A549 (cell line): ENCODE results near the gene ATP8B2. TPM values are rescaled to one million over a fixed set of nuclear protein-coding genes. Genes with fewer than 3 reads are reported as not detected.

Experiments used
- ATAC-seq, 2 experiments: fragments of 200-7000 bp in 1 of 2; fragments of >200 bp in 1 of 2; cut with Nextera tagmentation in 1 of 2; cut with Tn5 transposase in 1 of 2; 3 replicates each; pipeline versions ENCODE4 v1.8.0 to v1.9.1; 2018 to 2020; ENCODE audit warnings: mild to moderate bottlenecking in 1 of 2, moderate library complexity in 1 of 2
- CTCF ChIA-PET: fragments of 300-600 bp; sonication (Branson Sonifier 250); formaldehyde crosslinking; extraction: SDS; loops from one replicate; lab custom pipeline; 2021; ENCODE audit warnings: antibody characterized with exemption, inconsistent platforms; lab: Yijun Ruan, JAX
- POLR2A ChIA-PET: fragments of 350-600 bp; formaldehyde crosslinking; extraction: SDS; loops from one replicate; lab custom pipeline; 2021; ENCODE audit warnings: antibody characterized with exemption, inconsistent platforms; lab: Yijun Ruan, JAX
- DNase-seq, 2 experiments: peaks; one replicate each; pipeline versions ENCODE4 v3.0.0 to v3.0.0-alpha.2; 2011 to 2016; ENCODE audit warnings: low read depth in 1 of 2, low spot score in 1 of 2
- FAIRE-seq: peaks from 2 replicates; lab custom pipeline; 2011; peaks lifted over from hg19 to GRCh38; lab: Jason Lieb, UNC
- H3K27ac ChIP-seq, 2 experiments: fragments of >200 bp; sonication (Bioruptor Twin); formaldehyde crosslinking; 3 replicates each; pipeline ENCODE4 v1.5.1; 2016 to 2017
- H3K4me1 ChIP-seq: fragments of >200 bp; sonication (Bioruptor Twin); formaldehyde crosslinking; 3 replicates; pipeline ENCODE4 v1.6.1; 2016
- H3K4me2 ChIP-seq: fragments of >200 bp; sonication (Bioruptor Twin); formaldehyde crosslinking; 3 replicates; pipeline ENCODE4 v1.6.1; 2016
- H3K4me3 ChIP-seq: fragments of >200 bp; sonication (Bioruptor Twin); formaldehyde crosslinking; 3 replicates; pipeline ENCODE4 v1.5.1; 2016
- H3K9me3 ChIP-seq: fragments of >200 bp; sonication (Bioruptor Twin); formaldehyde crosslinking; 3 replicates; pipeline ENCODE4 v1.6.1; 2016
- BHLHE40 ChIP-seq: IDR thresholded peaks from 2 replicates; pipeline ENCODE4 v1.6.1; 2012; ENCODE audit warnings: low read depth, low read length, inconsistent platforms
- CBX2 ChIP-seq: fragments of 200-600 bp; sonication (generic); IDR thresholded peaks from 2 replicates; pipeline ENCODE4 v1.6.1; 2016; ENCODE audit warnings: low read depth, mild to moderate bottlenecking, borderline replicate concordance
- CEBPB ChIP-seq, 2 experiments: fragments of >200 bp in 1 of 2; sonication (Bioruptor Twin) in 1 of 2; formaldehyde crosslinking in 1 of 2; IDR thresholded peaks; 2 replicates each; pipeline ENCODE4 v1.6.1; 2012 to 2016
- CHD2 ChIP-seq: fragments of 150-350 bp; IDR thresholded peaks from 2 replicates; pipeline ENCODE4 v1.6.1; 2014; ENCODE audit warnings: low read length; ENCODE audit not compliant: partially characterized antibody
- CTCF ChIP-seq: fragments of >200 bp; sonication (Bioruptor Twin); formaldehyde crosslinking; IDR thresholded peaks from 3 replicates; pipeline ENCODE4 v1.5.1; 2016
- EHF ChIP-seq: fragments of 250-450 bp; sonication (Bioruptor Pico); IDR thresholded peaks from 2 replicates; pipeline ENCODE4 v1.5.0; 2020; ENCODE audit warnings: mild to moderate bottlenecking
- ELK1 ChIP-seq: fragments of 150-350 bp; IDR thresholded peaks from 2 replicates; pipeline ENCODE4 v1.6.1; 2014; ENCODE audit warnings: low read depth, mild to moderate bottlenecking, low read length
- ESRRA ChIP-seq: fragments of 150-350 bp; IDR thresholded peaks from 2 replicates; pipeline ENCODE4 v1.6.1; 2014; ENCODE audit warnings: mild to moderate bottlenecking, low read length, borderline replicate concordance
- FOXS1 ChIP-seq: fragments of 250-450 bp; sonication (Bioruptor Pico); IDR thresholded peaks from 2 replicates; pipeline ENCODE4 v1.5.0; 2020; ENCODE audit warnings: mild to moderate bottlenecking, moderate library complexity
- HDAC2 ChIP-seq: fragments of 200-600 bp; sonication (generic); IDR thresholded peaks from 2 replicates; pipeline ENCODE4 v1.6.1; 2016
- HMGXB4 ChIP-seq: fragments of 250-450 bp; sonication (Bioruptor Pico); IDR thresholded peaks from 2 replicates; pipeline ENCODE4 v1.5.0; 2021; ENCODE audit warnings: mild to moderate bottlenecking, moderate library complexity, borderline replicate concordance
- JUN ChIP-seq, 2 experiments: fragments of >200 bp; sonication (Bioruptor Twin); formaldehyde crosslinking; IDR thresholded peaks; 2 replicates in 1 of 2; 3 replicates in 1 of 2; pipeline ENCODE4 v1.6.1; 2016 to 2017
- JUNB ChIP-seq: fragments of >200 bp; sonication (Bioruptor Twin); formaldehyde crosslinking; IDR thresholded peaks from 2 replicates; pipeline ENCODE4 v1.6.1; 2016
- MYC ChIP-seq: IDR thresholded peaks from 2 replicates; pipeline ENCODE4 v1.6.1; 2012; ENCODE audit warnings: mild to moderate bottlenecking, inconsistent platforms, low read length, improper control_type of control experiment, borderline replicate concordance
- NFE2L2 ChIP-seq: fragments of 150-350 bp; conservative IDR thresholded peaks from 2 replicates; pipeline ENCODE4 v1.6.1; 2014; ENCODE audit warnings: low read length
- NR3C1 ChIP-seq: fragments of >200 bp; sonication (Bioruptor Twin); formaldehyde crosslinking; IDR thresholded peaks from 3 replicates; pipeline ENCODE4 v1.6.1; 2017
- POLR2AphosphoS2 ChIP-seq: conservative IDR thresholded peaks from 2 replicates; pipeline ENCODE4 v1.6.1; 2012; ENCODE audit warnings: low read length, improper control_type of control experiment, inconsistent platforms
- RARB ChIP-seq: fragments of 250-450 bp; sonication (Bioruptor Pico); IDR thresholded peaks from 2 replicates; pipeline ENCODE4 v1.8.0; 2021; ENCODE audit warnings: mild to moderate bottlenecking, moderate library complexity
- TFCP2L1 ChIP-seq: fragments of 250-450 bp; sonication (Bioruptor Pico); IDR thresholded peaks from 2 replicates; pipeline ENCODE4 v1.5.0; 2021; ENCODE audit warnings: mild to moderate bottlenecking
- ZC3H11A ChIP-seq: fragments of 450-650 bp; IDR thresholded peaks from 2 replicates; pipeline ENCODE4 v1.6.1; 2014; ENCODE audit warnings: antibody characterized with exemption, mild to moderate bottlenecking
- ZSCAN20 ChIP-seq: fragments of 250-450 bp; sonication (Bioruptor Pico); IDR thresholded peaks from 2 replicates; pipeline ENCODE4 v1.8.0; 2022; ENCODE audit warnings: mild to moderate bottlenecking, moderate library complexity
- WGBS: methylation state at CpG from one replicate; pipeline ENCODE4 v1.1.6; 2017; ENCODE audit errors: missing lambda C conversion rate; 5-methylcytosine and 5-hydroxymethylcytosine counted together
- polyA plus RNA-seq, 4 experiments: library from polyadenylated mRNA; depleted of rRNA in 3 of 4; stranded (reverse); fragments of >200 nt; fragmentation: RNase III in 1 of 4; extraction: RNeasy Plus Mini Kit Qiagen cat#74134 plus additional on column Dnase treatment in 1 of 4; gene quantifications; 2 replicates in 3 of 4; 3 replicates in 1 of 4; pipeline ENCODE4 v1.2.3, GENCODE V29; 2011 to 2017
- TF ChIP-seq, protein P1 (sequence below): fragments of 250-450 bp; sonication (Bioruptor Pico); IDR thresholded peaks from 2 replicates; pipeline ENCODE4 v1.5.0; 2020; ENCODE audit warnings: low read depth, mild to moderate bottlenecking, moderate library complexity
- TF ChIP-seq, protein P2 (sequence below): fragments of 200-600 bp; sonication (generic); IDR thresholded peaks from 2 replicates; pipeline ENCODE4 v1.6.1; 2016; ENCODE audit warnings: antibody characterized with exemption, mild to moderate bottlenecking, moderate library complexity

ATP8B2 gene
- polyA plus RNA-seq, 2 of the 4 experiments (the other 2 are of a cell fraction): 12.7 to 17.5 TPM

- CTCF ChIA-PET: interaction anchor here (0.6 kb wide), 1 partner anchor 17 kb away, joined by 3 read pairs; no protein-coding TSS in a partner anchor
- DNase-seq (no peak), ATAC-seq (no peak; a peak in 1 of 6 replicates), FAIRE-seq (no peak)
- no peak overlapping the region for H3K4me3 ChIP-seq
- no peaks in the 10 kb centered on the region for H3K4me1 ChIP-seq
- WGBS: 36% methylated on average over 3 of the region's 3 CpGs
- H3K27ac ChIP-seq: no peak overlapping the region
- POLR2A ChIA-PET: no interaction called here
- 0 out of 3 replicates have a peak, but pooled peaks cover 2% of the 10 kb centered on the region for H3K9me3 ChIP-seq
- no peak overlapping the region for H3K4me2 ChIP-seq
- no peak for TF ChIP-seq HMGXB4
- no peak for TF ChIP-seq JUN (IDR thresholded peaks at IDR 0.05)
- TF ChIP-seq, protein P1, sequence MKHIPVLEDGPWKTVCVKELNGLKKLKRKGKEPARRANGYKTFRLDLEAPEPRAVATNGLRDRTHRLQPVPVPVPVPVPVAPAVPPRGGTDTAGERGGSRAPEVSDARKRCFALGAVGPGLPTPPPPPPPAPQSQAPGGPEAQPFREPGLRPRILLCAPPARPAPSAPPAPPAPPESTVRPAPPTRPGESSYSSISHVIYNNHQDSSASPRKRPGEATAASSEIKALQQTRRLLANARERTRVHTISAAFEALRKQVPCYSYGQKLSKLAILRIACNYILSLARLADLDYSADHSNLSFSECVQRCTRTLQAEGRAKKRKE (CRISPR knock-in tag): no peak
- no peak for TF ChIP-seq ZC3H11A
- TF ChIP-seq CTCF: no peak
- TF ChIP-seq RARB (CRISPR knock-in tag): no peak
Measured at GRCh38 chr1:154288661-154289060, 36.7 kb upstream of the ATP8B2 start.

GRCh38 chr1:154290921-154291320, 34.4 kb upstream of the ATP8B2 start:
- H3K27ac ChIP-seq: no peak overlapping the region
- peaks cover 24% of the 10 kb centered on the region for H3K9me3 ChIP-seq
- WGBS: 35% methylated on average over 1 of the region's 1 CpG
- ChIA-PET POLR2A (no interaction called here), CTCF (interaction anchor here (0.6 to 1.1 kb wide), 7 partner anchors 12 to 268 kb away, joined by 3 read pairs; no protein-coding TSS in a partner anchor)
- no peaks in the 10 kb centered on the region for H3K4me1 ChIP-seq
- H3K4me2 ChIP-seq: no peak overlapping the region
- no peak for FAIRE-seq
- TF ChIP-seq FOXS1 (CRISPR knock-in tag) (no peak), TFCP2L1 (no peak), MYC (no peak), BHLHE40 (no peak), ZC3H11A (no peak), CHD2 (no peak), JUNB (no peak), HDAC2 (no peak), NFE2L2 (no peak), CBX2 (no peak), ESRRA (no peak), POLR2AphosphoS2 (no peak), ELK1 (no peak), CEBPB (IDR thresholded peaks at IDR 0.05) (no peak), EHF (CRISPR knock-in tag) (no peak), ZSCAN20 (CRISPR knock-in tag) (no peak), RARB (CRISPR knock-in tag) (no peak), NR3C1 (no peak)
- TF ChIP-seq, protein P2, sequence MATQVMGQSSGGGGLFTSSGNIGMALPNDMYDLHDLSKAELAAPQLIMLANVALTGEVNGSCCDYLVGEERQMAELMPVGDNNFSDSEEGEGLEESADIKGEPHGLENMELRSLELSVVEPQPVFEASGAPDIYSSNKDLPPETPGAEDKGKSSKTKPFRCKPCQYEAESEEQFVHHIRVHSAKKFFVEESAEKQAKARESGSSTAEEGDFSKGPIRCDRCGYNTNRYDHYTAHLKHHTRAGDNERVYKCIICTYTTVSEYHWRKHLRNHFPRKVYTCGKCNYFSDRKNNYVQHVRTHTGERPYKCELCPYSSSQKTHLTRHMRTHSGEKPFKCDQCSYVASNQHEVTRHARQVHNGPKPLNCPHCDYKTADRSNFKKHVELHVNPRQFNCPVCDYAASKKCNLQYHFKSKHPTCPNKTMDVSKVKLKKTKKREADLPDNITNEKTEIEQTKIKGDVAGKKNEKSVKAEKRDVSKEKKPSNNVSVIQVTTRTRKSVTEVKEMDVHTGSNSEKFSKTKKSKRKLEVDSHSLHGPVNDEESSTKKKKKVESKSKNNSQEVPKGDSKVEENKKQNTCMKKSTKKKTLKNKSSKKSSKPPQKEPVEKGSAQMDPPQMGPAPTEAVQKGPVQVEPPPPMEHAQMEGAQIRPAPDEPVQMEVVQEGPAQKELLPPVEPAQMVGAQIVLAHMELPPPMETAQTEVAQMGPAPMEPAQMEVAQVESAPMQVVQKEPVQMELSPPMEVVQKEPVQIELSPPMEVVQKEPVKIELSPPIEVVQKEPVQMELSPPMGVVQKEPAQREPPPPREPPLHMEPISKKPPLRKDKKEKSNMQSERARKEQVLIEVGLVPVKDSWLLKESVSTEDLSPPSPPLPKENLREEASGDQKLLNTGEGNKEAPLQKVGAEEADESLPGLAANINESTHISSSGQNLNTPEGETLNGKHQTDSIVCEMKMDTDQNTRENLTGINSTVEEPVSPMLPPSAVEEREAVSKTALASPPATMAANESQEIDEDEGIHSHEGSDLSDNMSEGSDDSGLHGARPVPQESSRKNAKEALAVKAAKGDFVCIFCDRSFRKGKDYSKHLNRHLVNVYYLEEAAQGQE: no peak
- TF ChIP-seq, protein P1 (CRISPR knock-in tag): no peak
- no peak overlapping the region for H3K4me3 ChIP-seq
- no peak for ATAC-seq
- DNase-seq: no peak
